HG03442 (cell line): ENCODE results near the gene LCE3B.

Source experiments
- ATAC-seq: cut with Tn5 transposase; IDR thresholded peaks from one replicate; pipeline ENCODE4 v1.9.1; 2021; ENCODE audit warnings: mild to moderate bottlenecking, moderate library complexity; ENCODE audit not compliant: unreplicated experiment

LCE3B gene

DNA sequence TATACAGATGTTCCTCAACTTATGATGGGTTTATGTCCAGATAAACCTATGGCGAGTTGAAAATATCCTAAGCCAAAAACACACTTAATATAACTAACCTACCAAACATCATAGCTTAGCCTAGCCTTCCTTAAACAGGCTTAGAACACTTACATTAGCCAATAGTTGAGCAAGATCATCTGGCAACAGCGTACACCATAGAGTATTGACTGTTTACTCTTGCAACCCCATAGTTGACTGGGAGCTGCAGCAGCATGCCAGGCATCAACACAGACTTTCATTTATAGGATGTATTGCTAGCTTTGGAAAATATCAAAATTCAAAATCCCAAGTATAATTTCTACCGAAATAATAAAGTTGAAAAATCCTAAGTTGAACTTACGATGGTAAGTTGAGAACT lies 44.1 kb downstream of the LCE3B start:
- no peak for ATAC-seq

DNA sequence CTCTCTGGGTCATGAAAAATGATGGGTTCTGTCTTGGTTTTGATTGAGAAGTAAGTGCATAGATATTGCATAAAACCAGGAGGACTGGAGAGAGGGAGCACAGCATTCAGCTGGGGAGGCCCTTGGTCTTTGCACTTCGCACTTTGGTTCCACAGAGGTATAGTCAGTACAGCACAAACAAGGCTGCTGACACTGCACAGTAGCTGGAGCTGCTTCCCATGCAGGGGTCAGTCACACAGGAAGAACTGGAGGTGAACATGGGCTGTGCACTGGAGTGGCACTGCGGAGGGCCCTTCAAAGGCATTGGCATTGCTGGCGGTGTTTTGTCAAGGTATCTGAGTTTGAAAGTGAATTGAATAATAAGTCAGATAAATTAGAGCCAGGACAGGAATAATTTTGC lies 45.0 kb downstream of the LCE3B start:
- no peak for ATAC-seq

DNA sequence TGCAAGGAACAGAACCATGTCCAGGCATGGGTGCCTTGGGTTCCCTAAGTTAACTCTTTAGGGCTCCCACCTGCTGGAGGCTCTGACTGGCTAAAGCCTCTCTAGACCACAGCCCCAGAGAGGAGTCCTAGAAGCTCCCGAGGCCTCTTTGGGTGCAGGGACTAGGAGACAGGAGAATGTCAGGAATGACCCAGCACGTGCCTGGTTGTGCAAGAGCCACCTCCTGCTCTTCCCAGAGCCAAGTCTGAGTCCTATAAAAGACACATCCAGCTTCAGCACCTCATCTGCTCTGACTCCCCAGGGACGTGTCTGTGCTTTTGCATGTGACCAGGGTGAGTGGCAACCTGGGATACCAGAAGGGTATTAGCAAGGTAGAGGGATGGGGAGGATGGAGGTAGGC lies 49.5 kb downstream of the LCE3B start, which contains the start of gene LCE2D:
Gene LCE2D (plus strand): TSS at position 283 of the 400 bp plus-strand sequence. CDS start 726 bp downstream, outside the sequence.
- no peak for ATAC-seq
